Loucy (cell line): ENCODE results near the gene FMO1.

Experiments used
- H2AFZ ChIP-seq: fragments of 200-600 bp; sonication (generic); 2 replicates; pipeline ENCODE4 v1.6.0; 2016; ENCODE audit warnings: antibody characterized with exemption, mild to moderate bottlenecking, low read length, moderate library complexity
- H3F3A ChIP-seq: fragments of 200-600 bp; 2 replicates; pipeline ENCODE4 v1.6.0; 2016; ENCODE audit warnings: antibody characterized with exemption, low read depth, mild to moderate bottlenecking
- H3K27me3 ChIP-seq: fragments of 200-600 bp; sonication (generic); 2 replicates; pipeline ENCODE4 v1.6.1; 2014; ENCODE audit warnings: low read length, mild to moderate bottlenecking; ENCODE audit not compliant: insufficient read depth, poor library complexity, severe bottlenecking
- H3K36me3 ChIP-seq: fragments of 200-600 bp; sonication (generic); 2 replicates; pipeline ENCODE4 v1.6.1; 2016; ENCODE audit warnings: low read length; ENCODE audit not compliant: insufficient read depth
- H3K4me1 ChIP-seq: fragments of 200-600 bp; sonication (generic); 2 replicates; pipeline ENCODE4 v1.5.1; 2014; ENCODE audit warnings: low read length, mild to moderate bottlenecking; ENCODE audit not compliant: insufficient read depth, poor library complexity, severe bottlenecking
- H3K4me2 ChIP-seq: fragments of 200-600 bp; sonication (generic); 2 replicates; pipeline ENCODE4 v1.6.0; 2014; ENCODE audit warnings: antibody characterized with exemption, low read length, low read depth, mild to moderate bottlenecking; ENCODE audit not compliant: poor library complexity, severe bottlenecking
- H3K4me3 ChIP-seq: fragments of 200-600 bp; sonication (generic); 2 replicates; pipeline ENCODE4 v1.5.1; 2014; ENCODE audit warnings: low read length, mild to moderate bottlenecking, mixed read lengths; ENCODE audit not compliant: poor library complexity, severe bottlenecking
- H3K79me2 ChIP-seq: fragments of 200-600 bp; sonication (generic); 2 replicates; pipeline ENCODE4 v1.6.1; 2014; ENCODE audit warnings: low read length; ENCODE audit not compliant: insufficient read depth
- H3K9ac ChIP-seq: fragments of 200-600 bp; sonication (generic); 2 replicates; pipeline ENCODE4 v1.6.0; 2014; ENCODE audit warnings: mild to moderate bottlenecking, low read depth, low read length, moderate library complexity; ENCODE audit not compliant: poor library complexity, severe bottlenecking
- H3K9me2 ChIP-seq: fragments of 200-600 bp; sonication (generic); replicated peaks from 2 replicates; pipeline ENCODE4 v1.6.1; 2016; ENCODE audit warnings: low read depth, low read length, mixed read lengths
- H3K9me3 ChIP-seq: fragments of 200-600 bp; sonication (generic); 2 replicates; pipeline ENCODE4 v1.6.1; 2014; ENCODE audit warnings: mild to moderate bottlenecking, antibody characterized with exemption, low read length, low read depth; ENCODE audit not compliant: insufficient read depth
- H4K20me1 ChIP-seq: fragments of 200-600 bp; sonication (generic); 2 replicates; pipeline ENCODE4 v1.6.0; 2014; ENCODE audit warnings: antibody characterized with exemption, low read length, mild to moderate bottlenecking; ENCODE audit not compliant: insufficient read depth, poor library complexity, severe bottlenecking
- CTCF ChIP-seq: fragments of 200-600 bp; sonication (generic); conservative IDR thresholded peaks from 2 replicates; pipeline ENCODE4 v1.5.1; 2014; ENCODE audit warnings: mild to moderate bottlenecking, antibody characterized with exemption, low read length
- EZH2phosphoT487 ChIP-seq: fragments of 200-600 bp; IDR thresholded peaks from 2 replicates; pipeline ENCODE4 v1.6.1; 2018; ENCODE audit warnings: antibody characterized with exemption, mild to moderate bottlenecking, moderate library complexity, borderline replicate concordance

Gene FMO1

GRCh38 chr1:171296897-171297296 lies 48.6 kb downstream of the FMO1 start:
- no peak for TF ChIP-seq EZH2phosphoT487
- no peak for TF ChIP-seq CTCF
- peaks cover 17% of the 10 kb centered on the region for H3K9me3 ChIP-seq
- H3K9ac ChIP-seq = no peak overlapping the region
- H2AFZ ChIP-seq = no peak overlapping the region
- H3K27me3 ChIP-seq = no peaks in the 10 kb centered on the region
- no peak overlapping the region for H3K4me3 ChIP-seq
- H3K4me1 ChIP-seq = no peaks in the 10 kb centered on the region
- no peak overlapping the region for H3K4me2 ChIP-seq
- H3K9me2 ChIP-seq = no peaks in the 10 kb centered on the region
- H3F3A ChIP-seq = no peaks in the 10 kb centered on the region
- H4K20me1 ChIP-seq = no peaks in the 10 kb centered on the region
- H3K79me2 ChIP-seq = no peaks in the 10 kb centered on the region
- no peaks in the 10 kb centered on the region for H3K36me3 ChIP-seq

- no peaks in the 10 kb centered on the region for H3F3A ChIP-seq
- TF ChIP-seq CTCF = no peak
- TF ChIP-seq EZH2phosphoT487 = no peak
- no peaks in the 10 kb centered on the region for H3K9me2 ChIP-seq
- no peak overlapping the region for H2AFZ ChIP-seq
- H3K4me1 ChIP-seq = no peaks in the 10 kb centered on the region
- no peaks in the 10 kb centered on the region for H3K79me2 ChIP-seq
- H3K27me3 ChIP-seq = no peaks in the 10 kb centered on the region
- no peak overlapping the region for H3K4me3 ChIP-seq
- H3K36me3 ChIP-seq = no peaks in the 10 kb centered on the region
- H3K9me3 ChIP-seq = peaks cover 17% of the 10 kb centered on the region
- no peak overlapping the region for H3K4me2 ChIP-seq
- no peak overlapping the region for H3K9ac ChIP-seq
- no peaks in the 10 kb centered on the region for H4K20me1 ChIP-seq
Measured at GRCh38 chr1:171298696-171299095, 50.4 kb downstream of the FMO1 start.

GRCh38 chr1:171299342-171299741 lies 51.0 kb downstream of the FMO1 start:
- Histone ChIP-seq H3K27me3 (no peaks in the 10 kb centered on the region), H3K4me1 (no peaks in the 10 kb centered on the region), H3K36me3 (no peaks in the 10 kb centered on the region), H3K4me2 (no peak overlapping the region), H3K9me3 (peaks cover 17% of the 10 kb centered on the region), H3F3A (no peaks in the 10 kb centered on the region), H3K79me2 (no peaks in the 10 kb centered on the region), H3K9me2 (no peaks in the 10 kb centered on the region), H3K9ac (no peak overlapping the region), H2AFZ (no peak overlapping the region), H4K20me1 (no peaks in the 10 kb centered on the region), H3K4me3 (no peak overlapping the region)
- TF ChIP-seq EZH2phosphoT487 (no peak), CTCF (no peak)
